GM12891 (cell line): ENCODE data around the gene DCAF7.

Experiments
- DNase-seq: peaks from one replicate; pipeline ENCODE4 v3.0.0; 2011; ENCODE audit warnings: low spot score; ENCODE audit not compliant: insufficient read length
- FAIRE-seq: peaks from 2 replicates; lab custom pipeline; 2011; peaks lifted over from hg19 to GRCh38; lab: Jason Lieb, UNC
- PAX5 ChIP-seq: IDR thresholded peaks from 2 replicates; pipeline ENCODE4 v1.6.1; 2011; ENCODE audit warnings: low read length, moderate library complexity, mild to moderate bottlenecking; ENCODE audit not compliant: insufficient read depth, severe bottlenecking
- POLR2A ChIP-seq: IDR thresholded peaks from 2 replicates; pipeline ENCODE4 v1.6.1; 2011; ENCODE audit warnings: low read depth, low read length, control low read depth
- POLR2AphosphoS5 ChIP-seq: IDR thresholded peaks from 2 replicates; pipeline ENCODE4 v1.6.1; 2011; ENCODE audit warnings: low read depth, low read length, control low read depth
- POU2F2 ChIP-seq: IDR thresholded peaks from 2 replicates; pipeline ENCODE4 v1.6.1; 2011; ENCODE audit warnings: low read depth, mild to moderate bottlenecking, control low read depth, low read length, moderate library complexity
- SPI1 ChIP-seq: IDR thresholded peaks from 2 replicates; pipeline ENCODE4 v1.6.1; 2011; ENCODE audit warnings: low read depth, low read length, control low read depth
- TAF1 ChIP-seq: IDR thresholded peaks from 2 replicates; pipeline ENCODE4 v1.6.1; 2011; ENCODE audit warnings: low read depth, low read length, control low read depth

Gene DCAF7

GRCh38 chr17:63525190-63525946 lies 24.9 kb upstream of the DCAF7 start:
- no peak for FAIRE-seq
- no peak for DNase-seq
- TF ChIP-seq SPI1 (no peak), POLR2A (no peak), TAF1 (no peak), POLR2AphosphoS5 (no peak), POU2F2 (no peak), PAX5 (no peak)

GRCh38 chr17:63526861-63527260 lies 23.4 kb upstream of the DCAF7 start:
- DNase-seq (no peak), FAIRE-seq (no peak)
- no peak for TF ChIP-seq SPI1
- TF ChIP-seq POLR2A: no peak
- no peak for TF ChIP-seq TAF1
- no peak for TF ChIP-seq POLR2AphosphoS5
- TF ChIP-seq PAX5: no peak
- TF ChIP-seq POU2F2: no peak

- no peak for FAIRE-seq
- DNase-seq: no peak
- no peak for TF ChIP-seq POU2F2
Observed at GRCh38 chr17:63528183-63528582, 22.1 kb upstream of the DCAF7 start.

- FAIRE-seq (no peak), DNase-seq (no peak)
Observed at GRCh38 chr17:63529711-63530556, 20.3 kb upstream of the DCAF7 start.

GRCh38 chr17:63530557-63531021 lies 19.7 kb upstream of the DCAF7 start:
- FAIRE-seq (no peak), DNase-seq (no peak)
- TF ChIP-seq SPI1 (no peak), POLR2A (no peak), PAX5 (no peak)

More at GRCh38 chr17:63529711-63530556, 20.3 kb upstream of the DCAF7 start:
- TF ChIP-seq TAF1 (no peak), POLR2AphosphoS5 (no peak), PAX5 (no peak), POLR2A (no peak), SPI1 (no peak), POU2F2 (no peak)

- DNase-seq: no peak
- no peak for FAIRE-seq
- TF ChIP-seq SPI1 (no peak), POU2F2 (no peak), PAX5 (no peak), TAF1 (no peak), POLR2A (no peak), POLR2AphosphoS5 (no peak)
Observed at GRCh38 chr17:63531022-63531965, 19.0 kb upstream of the DCAF7 start.

- FAIRE-seq (no peak), DNase-seq (no peak)
- TF ChIP-seq PAX5: no peak
- TF ChIP-seq TAF1: no peak
- no peak for TF ChIP-seq POU2F2
Observed at GRCh38 chr17:63533433-63534077, 16.7 kb upstream of the DCAF7 start.

- DNase-seq (no peak), FAIRE-seq (no peak)
- TF ChIP-seq PAX5 (no peak), TAF1 (no peak), SPI1 (no peak), POLR2A (no peak), POLR2AphosphoS5 (no peak), POU2F2 (no peak)
Observed at GRCh38 chr17:63534078-63534570, 16.2 kb upstream of the DCAF7 start.
